K562 treated with DMSO at 1 percent for 24 hours (cell line): ENCODE data around the gene REL. TPM values are rescaled to one million over a fixed set of nuclear protein-coding genes. Genes with fewer than 3 reads are reported as not detected.

Experiments
- total RNA-seq: library from RNA; unstranded; fragments of 300-600 nt; gene quantifications from 2 replicates; pipeline ENCODE4 v1.2.3, GENCODE V29; 2022; ENCODE audit warnings: low read depth; ENCODE audit not compliant: insufficient read depth

REL gene
- 3.6 and 4.0 TPM in 2 replicates for total RNA-seq

GRCh38 chr2:60881047-60881932 is at the start of gene REL:
REL (plus strand) TSS chr2:60881574; CDS start chr2:60881841, 267 bp downstream.

Other genes starting within 250 kb of the REL start
- 4.8 and 5.6 TPM in 2 replicates for gene PAPOLG, start 125.3 kb upstream of the REL start, total RNA-seq
- gene PEX13, start 136.1 kb downstream of the REL start, total RNA-seq, result 7.1 and 9.2 TPM in 2 replicates
- gene PUS10, start 136.7 kb downstream of the REL start, total RNA-seq, result 2.7 and 5.1 TPM in 2 replicates
- 4.9 and 5.8 TPM in 2 replicates for gene SANBR, start 184.3 kb downstream of the REL start, total RNA-seq